ENCODE results near the gene TMEM132D.
"Not testable (repeated sequence)": the region's sequence is repeated elsewhere in the genome, so short reads cannot be mapped to it uniquely, and the experiment has no call there.

The TMEM132D gene

DNA sequence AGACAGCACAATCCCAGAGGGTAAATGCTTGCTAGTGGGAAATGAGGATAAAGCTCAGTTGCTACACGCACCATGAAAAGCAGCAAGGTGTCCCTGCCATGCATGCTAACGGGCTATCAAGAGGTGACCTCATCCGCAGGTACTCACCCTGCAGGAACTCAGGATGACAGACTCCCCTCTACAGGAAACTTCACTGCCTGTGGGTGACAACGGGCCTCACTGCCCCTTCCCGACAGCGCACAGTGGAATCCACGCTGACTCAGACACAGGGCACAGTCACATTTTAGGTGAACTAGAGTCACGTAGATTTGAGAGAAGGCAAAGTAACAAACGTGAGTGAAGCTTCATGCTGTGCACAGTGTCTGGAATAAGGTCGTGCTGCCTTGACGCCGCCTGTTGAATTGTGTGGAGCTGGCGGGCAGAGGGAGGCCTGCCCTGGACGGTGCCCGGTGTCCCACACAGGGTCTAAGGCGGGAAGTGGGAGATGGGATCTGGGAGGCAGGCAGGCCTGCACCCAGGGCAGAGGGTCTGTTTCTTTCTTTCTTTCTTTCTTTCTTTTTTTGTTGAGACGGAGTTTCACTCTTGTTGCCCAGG lies 331.8 kb downstream of the TMEM132D start:
- no peak for DNase-seq

DNA sequence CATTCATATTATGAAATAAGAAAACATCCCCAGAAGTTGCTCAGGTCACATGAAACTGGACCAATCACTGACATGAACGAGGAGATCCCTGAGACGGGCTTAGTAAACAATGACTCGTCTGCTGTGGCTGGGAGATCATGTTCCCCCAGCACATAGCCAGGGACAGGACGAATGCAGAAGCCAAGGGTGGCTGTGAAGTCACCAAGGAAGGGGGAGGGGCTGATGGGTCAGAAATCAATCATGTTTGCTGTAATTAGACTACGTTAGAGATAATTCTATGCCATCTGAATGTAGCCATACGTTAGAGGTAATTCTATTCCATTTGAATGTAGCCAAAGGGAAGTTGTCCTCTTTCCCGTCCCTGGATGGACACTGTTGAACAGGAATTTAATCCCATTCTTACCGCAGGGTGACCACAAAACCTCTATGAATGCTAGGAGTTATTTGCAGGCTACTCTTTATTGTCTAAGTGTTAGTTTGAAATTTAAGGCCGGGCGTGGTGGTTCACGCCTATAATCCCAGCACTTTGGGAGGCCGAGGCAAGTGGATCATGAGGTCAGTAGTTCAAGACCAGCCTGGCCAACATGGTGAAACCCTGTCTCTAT lies 332.9 kb downstream of the TMEM132D start:
- no peak for DNase-seq

DNA sequence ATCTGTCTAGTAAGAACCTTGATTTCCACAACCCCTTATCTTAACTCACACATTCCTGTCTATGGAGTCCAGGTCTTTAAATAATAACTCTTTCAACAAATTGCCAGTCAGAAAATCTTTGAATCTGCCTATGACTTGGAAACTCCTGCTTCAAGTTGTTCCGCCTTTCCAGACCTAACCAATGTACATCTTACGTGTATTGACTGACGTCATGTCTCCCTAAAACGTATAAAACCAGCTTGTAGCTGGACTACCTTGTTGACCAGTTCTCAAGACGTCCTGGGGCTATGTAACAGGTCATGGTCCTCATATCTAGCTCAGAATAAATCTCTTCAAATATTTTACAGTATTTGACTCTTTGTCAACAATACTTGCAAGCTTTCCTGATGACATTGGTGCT lies 337.0 kb downstream of the TMEM132D start:
- DNase-seq: no peak

DNA sequence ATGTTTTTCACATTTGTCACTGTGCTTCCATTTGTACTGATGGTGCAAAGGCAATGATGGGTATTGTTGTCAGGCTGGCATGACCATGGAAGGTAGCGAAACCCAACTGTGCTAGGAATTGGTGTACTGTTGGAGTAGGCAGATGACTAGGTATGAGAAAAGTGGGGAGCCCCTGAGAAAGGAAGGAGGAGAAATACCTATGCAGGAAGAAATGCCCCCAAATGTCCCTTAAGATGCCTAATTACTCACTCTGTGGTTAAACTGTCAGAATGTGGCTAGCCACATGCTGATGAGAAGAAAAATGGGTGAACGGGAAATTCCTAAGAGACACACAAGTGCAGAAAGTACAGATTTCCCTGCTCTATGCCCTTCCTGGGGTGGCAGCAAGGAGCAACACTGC lies 339.1 kb downstream of the TMEM132D start:
- DNase-seq: no peak

DNA sequence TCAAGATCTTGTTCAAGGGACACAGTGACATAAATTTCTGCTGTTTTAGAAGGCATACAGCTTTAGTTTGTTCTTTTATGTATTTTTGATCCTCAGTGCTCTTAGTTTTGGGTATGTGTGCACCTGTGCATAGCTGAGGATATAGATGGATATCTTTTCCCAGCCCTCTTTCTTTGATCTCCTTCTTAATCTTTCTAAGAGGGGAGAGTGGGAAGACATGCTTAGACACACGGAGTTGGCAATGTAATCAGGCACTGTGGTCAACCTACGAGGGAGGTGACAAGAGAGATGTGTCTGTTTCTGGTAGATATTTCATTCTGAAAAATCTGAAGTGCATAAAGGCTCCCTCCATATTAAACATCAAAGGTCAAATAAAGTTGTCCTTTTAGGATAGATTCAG lies 340.6 kb downstream of the TMEM132D start:
- DNase-seq: no peak

DNA sequence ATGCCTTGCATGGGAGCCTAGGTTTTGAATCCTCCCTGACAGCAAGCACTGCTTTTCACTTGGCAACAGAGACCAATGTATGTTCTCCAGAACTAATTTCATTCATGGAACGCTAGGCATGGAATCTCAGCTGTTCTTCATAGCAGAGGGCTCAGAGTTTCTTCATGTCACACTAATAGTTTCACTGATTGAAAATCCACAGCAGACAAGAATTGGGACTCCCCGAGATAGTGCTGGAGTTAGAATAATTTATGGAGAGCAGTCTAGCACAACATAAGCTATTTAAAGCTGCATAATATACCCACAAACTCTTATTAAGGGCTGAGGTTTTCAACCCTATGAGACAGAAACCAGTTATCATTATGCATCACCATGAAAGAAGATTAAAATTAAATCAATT lies 342.5 kb downstream of the TMEM132D start:
- no peak for DNase-seq

DNA sequence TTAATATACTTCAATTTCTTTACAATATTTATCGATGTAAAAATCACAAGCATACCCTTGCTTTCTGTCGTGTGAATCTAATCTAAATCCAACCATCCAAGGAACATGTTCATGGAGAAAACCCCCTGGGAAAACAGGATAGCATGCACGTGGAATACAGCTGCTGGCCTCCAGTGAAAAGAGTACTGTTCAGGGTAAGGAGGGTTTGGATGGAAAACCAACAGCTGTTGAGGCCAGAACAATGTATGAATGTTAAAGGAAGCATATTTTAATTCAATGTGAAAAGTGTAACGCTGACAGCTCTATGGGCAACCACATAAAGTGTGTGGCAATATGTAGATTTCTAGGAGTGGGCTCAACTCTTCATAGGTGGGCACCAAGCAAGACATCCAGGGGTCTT lies 344.0 kb downstream of the TMEM132D start:
- no peak for DNase-seq

DNA sequence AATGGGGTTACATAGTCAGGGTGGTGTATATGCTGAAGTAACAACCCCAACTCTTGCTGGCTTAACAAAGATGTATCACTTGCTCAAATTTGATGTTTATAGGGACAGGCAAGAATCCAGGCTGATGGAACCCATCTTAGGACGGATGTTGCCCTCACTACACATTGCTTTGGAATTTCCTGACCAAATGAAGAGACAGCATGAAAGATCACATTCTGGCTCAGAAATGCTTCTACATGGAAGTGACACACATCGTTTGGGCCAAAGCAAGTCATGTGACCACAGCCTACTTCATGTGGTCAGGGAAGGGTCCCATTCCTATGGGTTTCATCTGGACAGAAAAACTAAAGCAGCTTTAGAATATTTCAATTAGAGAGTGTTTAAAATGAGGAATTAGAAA lies 345.8 kb downstream of the TMEM132D start:
- DNase-seq: no peak

DNA sequence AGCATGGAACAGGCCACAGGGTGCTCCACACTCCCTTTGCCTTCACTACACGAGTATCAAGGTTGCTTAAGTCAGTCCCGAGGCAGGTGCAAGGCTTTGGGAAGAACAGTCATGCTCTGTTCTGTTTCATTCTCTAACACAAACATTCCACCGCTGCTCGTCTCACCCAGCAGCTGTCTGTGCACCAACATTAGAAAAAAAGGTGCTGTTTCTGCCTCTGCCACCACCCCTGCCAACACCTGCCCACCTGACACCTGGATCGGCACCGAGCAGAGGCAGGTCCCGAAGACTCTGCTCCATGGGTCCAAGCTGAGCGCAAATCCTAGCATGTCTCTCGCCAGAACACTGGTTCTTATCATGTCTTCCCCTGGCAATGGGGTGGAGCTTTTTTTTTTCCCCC lies 347.7 kb downstream of the TMEM132D start:
- DNase-seq: no peak

DNA sequence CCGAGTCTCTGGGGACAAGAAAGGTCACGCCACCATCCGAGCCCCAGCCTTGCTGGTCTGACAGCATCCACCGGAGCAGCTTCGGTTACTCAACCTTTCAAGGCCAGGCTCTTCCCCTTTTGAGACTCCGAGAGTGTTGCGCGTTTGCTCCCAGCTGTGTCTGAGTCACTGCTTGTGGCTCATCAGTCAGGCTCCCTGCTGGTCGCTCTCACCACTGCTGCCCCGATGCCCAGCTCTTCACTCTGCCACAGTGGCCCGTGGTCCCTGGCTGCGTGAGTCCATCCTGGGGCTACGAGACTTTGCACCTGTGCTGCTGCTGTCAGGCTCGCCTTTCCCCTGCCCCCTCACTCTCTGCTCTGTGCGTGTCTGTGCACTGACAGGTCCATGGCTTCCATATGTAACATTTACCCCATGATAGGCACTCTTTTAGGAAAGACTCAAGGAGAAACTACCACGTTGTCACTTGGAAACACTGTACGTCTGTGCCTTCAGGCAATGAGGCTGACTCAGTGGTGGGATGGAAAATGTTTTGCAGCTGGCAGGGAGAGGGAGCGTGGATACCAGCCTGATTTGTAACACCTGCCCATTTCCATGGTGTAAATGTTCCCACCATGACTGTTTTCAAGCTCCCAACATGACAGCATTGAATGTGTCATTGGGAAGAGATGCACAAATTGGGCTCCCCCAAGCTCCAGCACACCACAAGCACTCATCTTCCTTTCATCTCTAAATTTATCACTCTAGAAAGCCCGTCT lies 350.7 kb downstream of the TMEM132D start:
- no peak for DNase-seq

DNA sequence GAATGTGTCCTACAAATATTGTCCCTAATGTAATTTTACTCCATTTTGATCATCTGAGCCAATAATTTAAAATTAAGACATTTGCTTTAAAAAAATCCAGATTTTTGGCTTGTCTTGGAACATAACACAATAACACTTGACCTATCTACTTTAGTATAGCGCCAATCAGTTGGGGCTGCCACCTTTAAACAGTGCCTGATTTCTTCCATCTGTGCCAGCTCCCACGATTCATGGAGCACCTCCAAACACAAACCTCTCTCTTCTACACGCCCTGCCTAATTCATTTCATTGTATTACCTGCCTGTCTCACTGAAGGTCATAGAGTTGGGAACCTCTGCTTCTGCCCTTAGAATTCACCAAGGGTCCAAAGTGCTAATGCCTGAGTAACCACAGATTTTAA lies 352.4 kb downstream of the TMEM132D start:
- no peak for DNase-seq

DNA sequence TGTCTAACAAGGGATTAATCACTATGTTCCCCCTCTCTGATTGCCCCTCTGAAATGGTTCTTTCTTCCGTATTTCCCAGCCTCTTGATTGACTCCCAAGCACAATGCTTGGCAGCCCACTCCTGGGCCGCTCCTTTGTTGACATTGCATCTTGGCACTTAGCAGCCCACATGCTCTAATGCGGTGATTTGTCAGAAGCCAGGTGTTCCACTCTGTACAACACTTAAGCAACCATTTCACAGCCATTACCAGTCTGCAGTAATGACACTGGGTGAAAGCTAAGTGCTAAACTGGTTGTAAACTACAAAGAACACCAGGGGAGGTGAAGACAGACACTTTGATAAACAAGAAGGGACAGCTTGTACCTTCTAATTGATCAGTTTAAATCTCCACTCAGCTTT lies 353.5 kb downstream of the TMEM132D start:
- DNase-seq: no peak

DNA sequence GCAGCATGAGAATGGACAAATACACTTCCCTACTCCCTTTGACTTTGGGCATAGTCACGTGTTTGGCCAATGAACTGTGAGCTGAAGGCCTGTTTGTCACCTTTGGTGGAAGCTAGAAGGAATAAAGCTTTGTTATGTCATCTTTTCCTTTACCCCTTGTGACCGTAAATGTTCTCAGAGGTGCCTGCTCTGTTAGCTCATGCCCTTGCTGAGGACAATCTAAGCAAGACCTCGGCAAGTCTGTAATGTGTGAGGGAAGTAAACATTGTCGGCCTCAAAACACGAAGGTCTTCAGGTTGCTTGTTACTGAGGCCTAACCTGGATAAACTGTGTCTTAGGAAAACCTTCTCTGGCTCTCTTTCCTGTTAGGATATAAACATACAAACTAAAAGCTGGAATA lies 354.2 kb downstream of the TMEM132D start:
- DNase-seq: no peak

DNA sequence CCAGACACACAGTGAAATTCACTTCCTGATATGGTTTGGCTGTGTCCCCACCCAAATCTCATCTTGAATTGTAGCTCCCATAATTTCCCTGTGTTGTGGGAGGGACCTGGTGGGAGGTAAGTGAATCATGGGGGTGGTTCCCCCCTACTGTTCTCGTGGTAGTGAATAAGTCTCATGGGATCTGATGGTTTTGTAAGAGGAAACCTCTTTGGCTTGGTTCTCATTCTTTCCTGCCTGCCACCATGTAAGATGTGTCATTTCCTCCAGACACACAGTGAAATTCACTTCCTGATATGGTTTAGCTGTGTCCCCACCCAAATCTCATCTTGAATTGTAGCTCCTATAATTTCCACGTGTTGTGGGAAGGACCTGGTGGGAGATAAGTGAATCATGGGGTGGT lies 354.8 kb downstream of the TMEM132D start:
- DNase-seq: not testable (repeated sequence)

DNA sequence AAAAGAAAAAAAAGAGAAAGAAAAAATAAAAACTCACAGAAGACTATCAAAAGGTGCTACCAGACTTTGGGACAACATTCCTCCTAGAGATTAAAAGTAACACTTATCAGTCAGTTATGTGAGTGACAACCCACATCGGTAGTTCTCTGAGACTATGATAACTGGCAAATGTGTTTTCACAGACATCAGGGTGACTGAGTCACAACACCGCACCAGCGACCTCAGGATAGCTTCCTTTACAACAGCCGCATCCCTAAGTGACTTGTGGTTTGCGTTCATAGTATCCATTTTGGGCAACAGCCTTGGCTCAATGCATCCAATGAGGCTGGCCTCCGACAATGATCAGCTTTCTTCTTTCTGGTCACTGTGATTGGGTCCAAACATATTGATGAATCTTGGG lies 359.1 kb downstream of the TMEM132D start:
- no peak for DNase-seq

DNA sequence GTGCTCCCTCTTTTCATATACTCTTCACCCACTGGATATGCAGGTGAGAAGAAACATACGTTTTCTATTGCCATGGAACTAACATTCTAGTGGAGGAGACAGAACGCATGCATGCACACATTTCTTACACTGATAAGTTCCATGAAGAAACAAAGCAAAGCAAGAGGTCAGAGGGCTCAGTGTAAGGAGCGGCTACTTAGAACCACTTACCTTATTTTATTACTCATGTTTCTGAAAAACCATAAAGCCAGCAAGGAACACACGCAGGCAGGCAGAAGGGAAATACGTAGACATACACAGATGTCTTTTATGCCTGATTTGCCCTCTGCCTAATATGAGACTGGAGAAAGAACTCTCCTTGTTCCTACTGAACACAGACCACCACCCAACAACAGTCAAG lies 362.9 kb downstream of the TMEM132D start:
- DNase-seq: no peak

DNA sequence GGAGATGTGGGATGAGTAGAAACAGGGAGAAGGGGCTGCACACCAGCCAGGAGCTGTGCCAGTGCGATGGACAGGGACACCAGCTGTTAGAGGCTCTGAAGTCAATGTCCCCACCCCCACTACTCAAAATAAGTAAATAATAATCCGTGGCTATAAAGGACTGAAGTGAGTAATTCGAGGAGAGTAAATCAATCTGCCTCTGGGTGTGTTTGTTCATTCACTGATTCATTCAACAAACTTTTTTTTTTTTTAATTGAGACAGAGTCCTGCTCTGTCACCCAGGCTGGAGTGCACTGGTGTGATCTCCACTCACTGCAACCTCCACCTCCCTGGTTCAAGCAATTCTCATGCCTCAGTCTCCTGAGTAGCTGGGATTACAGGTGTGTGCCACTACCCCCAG lies 363.6 kb downstream of the TMEM132D start:
- DNase-seq: no peak

DNA sequence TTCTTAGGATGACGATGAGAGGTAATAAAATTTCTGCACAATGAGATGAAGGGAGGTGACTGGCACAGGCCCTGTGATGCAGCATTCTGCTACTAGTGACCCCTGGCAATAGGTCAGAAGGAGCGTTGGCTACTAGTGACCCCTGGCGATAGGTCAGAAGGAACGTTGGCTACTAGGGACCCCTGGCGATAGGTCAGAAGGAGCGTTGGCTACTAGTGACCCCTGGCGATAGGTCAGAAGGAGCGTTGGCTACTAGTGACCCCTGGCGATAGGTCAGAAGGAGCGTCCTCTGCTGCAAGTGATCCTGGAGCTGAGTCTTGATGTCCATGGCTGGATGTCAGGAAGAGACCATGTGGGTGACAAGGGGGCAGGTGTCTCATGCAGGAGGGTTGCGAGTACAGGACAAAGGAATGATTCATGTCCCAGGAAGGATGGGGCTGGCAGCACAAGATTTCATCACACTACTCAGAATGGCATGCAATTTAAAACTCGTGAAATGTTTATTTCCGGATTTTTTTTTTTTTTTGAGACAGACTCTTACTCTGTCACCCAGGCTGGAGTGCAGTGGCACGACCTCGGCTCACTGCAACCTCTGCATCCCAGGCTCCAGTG lies 365.0 kb downstream of the TMEM132D start:
- DNase-seq: not testable (repeated sequence)

DNA sequence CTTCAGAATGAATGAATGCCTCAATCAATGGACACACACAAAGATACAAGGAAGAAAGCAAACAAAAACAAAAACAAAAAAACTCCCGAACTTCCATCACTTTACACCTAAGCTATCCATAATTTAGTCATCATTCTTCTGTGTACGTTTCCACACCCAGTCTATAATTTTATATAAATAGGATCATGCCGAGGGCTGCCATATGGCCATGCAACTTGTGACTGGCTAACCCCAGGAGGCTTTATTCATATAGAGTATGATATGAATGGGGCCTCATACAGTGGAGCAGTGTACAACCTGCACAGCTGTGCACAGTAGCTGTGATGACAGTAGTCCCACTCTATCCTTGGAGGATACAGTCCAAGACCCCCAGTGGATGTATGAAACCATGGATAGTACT lies 365.7 kb downstream of the TMEM132D start:
- DNase-seq: no peak

DNA sequence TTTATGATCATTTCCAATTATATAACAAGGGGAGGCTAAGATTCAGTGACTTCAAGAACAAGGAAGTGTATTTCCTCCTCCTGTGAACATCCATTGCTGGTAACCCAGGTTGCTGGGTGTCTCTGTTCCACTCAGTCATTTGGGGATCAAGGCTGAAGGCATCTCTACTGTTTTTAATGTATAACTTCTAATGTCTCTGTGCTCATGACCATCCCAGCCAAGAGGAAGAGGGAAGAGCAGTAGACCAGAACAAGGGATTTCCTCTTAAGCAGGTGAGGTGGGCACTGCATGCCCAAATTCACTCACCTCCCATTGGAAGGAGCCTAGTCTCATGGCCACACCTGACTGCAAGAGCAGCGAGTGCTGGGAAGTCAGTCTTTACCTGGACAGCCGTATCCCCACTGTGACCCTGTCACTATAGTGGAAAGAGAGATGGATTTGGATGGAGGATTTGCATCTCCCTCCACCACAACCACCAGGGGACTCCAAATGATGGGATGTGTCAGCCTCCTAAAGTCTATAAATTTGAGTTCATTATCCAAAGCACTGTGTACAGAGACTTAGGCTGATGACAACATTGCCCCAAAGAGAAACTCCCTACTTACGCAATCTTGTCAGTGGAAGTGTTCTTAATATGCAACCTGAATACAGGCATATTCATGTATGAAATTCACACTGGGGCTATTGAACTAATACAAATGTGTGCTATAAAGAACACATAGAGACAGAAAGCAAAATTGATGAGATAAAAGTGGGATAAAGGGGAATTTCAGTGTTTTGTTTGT lies 368.7 kb downstream of the TMEM132D start:
- DNase-seq: no peak

DNA sequence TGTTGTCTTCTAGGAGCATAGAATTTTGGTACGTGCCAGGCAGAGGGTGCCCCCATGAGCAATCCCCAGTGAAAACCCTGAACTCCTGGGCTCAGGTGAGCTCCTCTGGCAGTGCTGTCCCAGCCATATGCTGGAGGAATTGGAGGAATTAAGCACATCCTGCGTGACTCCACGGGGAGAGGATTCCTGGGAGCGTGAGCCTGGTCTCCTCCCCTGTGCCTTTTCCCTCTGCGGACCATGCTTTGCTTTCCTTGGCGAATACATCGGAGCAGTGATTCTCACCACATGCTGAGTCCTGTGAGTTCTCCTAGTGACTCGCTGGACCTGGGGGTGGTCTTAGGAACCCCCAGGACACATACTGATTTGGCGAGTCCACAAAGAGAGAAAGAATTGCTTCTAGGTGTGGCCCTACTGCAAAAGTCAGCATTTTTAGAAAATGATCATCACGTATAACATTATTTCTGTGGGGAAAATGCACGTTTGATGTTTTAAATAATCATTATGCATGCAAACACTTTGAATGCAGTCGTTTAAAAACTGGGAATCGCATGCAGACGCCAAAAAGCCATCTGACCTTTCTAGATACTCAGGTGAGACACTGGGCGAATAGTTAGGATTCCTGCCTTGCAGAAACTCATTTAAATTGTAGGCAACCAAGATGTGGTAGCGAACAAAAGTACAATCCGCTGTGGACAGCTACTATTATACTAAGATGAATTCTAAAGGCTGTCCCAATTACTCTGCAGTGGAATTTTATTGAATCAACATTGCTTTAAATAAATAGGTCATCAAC lies 370.9 kb downstream of the TMEM132D start:
- DNase-seq: no peak

DNA sequence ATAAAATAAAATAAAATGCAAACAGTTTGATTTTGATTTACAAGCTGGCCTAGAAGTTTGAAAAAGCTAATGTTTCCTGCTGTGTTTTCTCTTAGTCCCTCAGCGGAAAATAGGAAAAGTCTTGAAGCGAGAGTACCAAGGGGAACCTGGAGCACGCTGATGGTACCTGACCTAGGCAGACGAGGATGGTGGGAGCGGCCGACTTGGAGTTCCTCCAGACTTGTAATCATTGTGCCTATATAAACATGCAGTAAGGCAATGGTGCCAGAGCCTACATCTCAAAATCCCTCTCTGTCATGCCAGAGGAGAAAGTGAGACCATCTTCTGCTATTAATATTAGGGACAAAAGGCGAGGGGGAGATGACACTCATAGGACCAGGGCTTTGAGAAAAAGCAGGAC lies 371.7 kb downstream of the TMEM132D start:
- DNase-seq: no peak
